Fibroblast of skin of back (primary cell): Measurements from ENCODE around the gene MID1IP1.

ENCODE experiments used
- DNase-seq: peaks from one replicate; pipeline ENCODE4 v3.0.0-alpha.2; 2013

The MID1IP1 gene

DNA sequence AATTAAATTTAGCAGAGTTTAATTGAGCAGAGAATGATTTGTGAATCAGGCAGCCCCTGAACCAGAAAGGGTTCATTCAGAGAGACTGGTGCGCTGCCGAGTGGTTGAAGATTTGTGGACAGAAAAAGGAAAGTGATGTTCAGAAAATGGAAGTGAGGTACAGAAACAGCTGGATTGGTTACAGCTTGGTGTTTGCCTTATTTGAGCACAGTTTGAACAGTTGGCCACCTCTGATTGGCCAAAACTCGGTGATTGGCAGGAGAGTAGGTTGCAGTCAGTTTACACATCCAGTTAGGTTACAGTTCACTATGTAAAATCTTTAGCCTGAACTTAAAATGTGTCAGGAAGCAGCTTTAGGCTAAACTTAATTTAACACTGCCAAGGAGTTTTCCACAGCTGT lies 14.9 kb downstream of the MID1IP1 start:
- DNase-seq: no peak

DNA sequence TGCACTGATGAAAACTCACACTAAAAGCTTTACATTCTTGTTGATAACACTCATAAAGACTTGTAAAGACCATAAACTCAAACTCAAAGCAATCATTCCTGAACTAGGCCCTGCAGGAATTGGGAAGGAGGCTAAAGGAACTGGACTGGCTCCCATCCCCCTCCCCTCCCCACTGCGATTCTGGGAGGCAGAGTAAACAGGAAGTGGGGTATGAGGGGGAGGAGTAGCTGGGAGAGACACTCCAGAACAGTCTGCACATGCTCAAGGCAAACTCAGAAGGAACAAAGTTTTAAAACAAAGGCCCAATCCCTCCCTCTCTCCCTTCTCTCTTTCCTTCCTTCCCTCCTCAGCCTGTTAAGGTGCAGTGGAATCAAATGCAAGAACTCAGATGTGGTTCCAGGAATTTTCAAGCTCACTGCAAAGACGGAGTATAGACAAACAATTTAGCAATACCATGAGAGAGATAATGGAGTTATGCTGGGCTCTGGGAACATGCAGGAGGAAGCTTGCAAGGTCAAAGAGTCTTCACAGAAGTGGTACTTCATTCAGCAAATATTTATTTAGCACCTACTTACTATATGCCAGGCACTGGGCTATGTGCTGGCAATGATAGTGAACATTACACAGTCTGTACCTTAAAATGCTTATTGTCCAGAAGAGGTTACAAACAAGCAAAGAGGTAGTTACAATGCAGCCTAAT lies 15.9 kb downstream of the MID1IP1 start:
- DNase-seq: peak; percentile 64

DNA sequence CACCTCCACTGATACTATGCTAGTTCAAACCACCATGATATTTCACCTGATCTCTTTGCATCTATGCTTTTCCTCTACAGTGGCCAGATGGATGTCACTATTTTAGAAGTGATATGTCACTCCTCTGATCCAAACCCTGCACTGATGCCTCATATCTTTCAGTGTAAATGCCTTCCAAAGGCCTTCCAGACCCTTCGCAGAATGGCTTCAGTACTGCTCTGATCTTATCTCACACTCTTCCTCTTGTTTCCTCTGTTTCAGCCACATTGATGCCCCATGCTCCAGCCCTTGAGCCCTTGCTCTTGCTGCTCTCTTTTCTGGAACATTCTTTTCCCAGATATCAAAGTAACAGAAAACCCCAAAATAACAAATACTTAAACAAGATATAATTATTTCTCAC lies 17.9 kb downstream of the MID1IP1 start:
- DNase-seq: no peak

DNA sequence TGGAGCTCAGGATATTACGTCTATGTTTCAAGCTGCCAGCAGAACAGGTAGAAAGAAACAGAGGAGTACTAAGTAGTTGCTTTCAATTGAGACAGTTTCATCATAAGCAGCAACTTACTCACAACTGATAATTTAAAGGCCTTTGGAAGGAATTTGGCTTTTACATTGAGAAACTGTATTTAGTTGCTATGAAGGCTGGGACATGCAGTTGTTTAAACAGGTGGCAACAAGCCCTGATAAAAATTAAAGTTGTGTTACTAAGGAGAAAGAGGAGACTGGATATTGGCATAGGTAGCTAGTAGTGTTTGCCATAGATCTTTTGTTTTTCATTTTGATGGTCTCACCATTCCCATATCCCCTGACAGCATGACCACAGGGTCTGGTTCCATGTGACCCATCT lies 18.4 kb downstream of the MID1IP1 start:
- DNase-seq: no peak

DNA sequence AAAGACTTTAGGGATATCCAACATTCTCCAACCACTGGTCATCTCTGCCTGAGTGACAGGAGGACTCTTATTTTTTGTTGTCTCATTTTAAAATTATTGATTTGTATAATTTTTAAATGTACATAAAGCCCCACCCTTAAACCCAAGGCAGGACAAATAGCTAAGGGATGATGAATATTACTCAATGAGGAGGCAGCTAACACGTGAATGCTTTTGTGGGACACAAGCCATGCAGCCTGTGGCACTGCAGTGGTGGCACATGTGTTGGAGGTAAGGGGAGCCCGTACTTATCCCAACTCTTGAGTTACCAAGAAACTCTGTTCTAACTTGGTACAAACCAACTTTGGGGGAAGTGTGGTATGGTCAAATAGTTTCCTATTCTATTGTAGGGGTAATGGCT lies 19.5 kb downstream of the MID1IP1 start:
- peak; percentile 7 for DNase-seq

DNA sequence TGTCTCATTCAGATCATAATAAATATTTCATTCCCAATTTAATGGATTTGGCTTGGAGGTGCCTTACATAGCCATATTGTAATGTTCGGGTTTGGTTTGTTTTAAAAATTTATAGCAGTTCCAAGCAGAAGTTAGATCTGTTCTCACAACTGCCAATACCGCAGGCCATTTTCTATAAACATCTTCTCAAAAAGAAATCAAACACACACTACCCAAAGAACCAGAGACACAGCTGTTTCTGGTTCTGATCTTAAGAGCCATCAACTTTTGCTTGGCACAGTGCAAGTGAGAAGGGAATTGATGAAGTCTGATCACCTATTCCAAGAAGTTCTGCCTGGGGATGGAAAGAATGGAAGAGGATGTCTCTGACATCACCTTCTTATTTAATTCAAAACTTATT lies 22.9 kb downstream of the MID1IP1 start:
- DNase-seq: no peak

DNA sequence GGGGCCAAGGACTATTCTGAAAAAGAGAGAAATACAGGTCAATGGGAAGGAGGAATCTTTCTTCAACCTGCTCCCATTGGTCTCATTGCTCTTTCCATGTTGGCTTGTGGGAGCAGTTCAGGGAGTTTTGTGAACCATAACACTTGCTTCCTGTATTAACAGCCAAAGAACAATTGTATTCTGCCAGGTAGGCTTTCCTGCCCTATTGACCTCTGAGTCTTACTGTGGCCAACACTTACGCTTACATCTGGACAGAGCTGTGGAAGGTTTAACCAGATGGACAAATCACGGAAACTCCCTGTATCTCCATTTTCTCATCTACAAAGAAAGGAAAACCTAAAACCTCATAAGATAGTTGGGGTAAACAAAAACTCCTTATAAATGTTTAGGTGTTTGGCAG lies 30.7 kb downstream of the MID1IP1 start:
- no peak for DNase-seq

DNA sequence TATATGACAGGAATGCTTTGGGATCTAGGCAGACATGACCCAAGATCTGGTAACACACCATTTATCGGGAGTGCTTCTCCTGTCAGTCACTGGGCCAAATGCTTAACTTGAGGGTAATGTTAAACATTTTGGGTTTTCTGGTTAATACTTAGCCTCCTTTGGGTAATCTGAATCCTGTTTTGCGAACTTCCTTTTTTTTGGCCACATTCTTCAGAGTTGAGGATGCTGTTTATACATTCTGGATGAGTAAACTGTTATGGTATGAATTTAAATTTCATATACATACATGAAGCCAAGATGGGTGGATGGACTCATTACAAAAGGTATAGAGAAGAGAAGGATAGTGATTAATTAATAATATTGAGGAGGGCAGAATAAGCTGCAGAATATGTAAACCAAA lies 36.1 kb downstream of the MID1IP1 start:
- DNase-seq: peak; percentile 25

DNA sequence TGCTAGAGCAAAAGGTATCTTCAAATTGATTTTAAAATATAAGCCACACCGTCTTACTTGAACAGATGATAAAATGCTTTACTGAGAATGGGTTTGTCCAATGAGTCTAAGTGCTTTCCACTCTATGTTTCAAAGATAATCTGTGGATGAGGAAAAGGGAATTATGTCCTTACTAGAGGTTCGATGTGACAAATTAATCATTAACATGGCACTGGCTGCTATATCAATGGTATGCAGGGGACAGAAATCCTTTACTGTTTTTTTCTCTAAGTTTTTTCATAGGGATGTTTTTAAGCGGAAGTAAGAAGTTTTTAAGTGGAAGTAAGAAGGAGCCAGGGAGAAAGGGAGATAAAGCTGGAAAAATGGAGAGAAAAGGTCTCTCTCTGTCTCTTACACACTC lies 38.0 kb downstream of the MID1IP1 start:
- DNase-seq: no peak

DNA sequence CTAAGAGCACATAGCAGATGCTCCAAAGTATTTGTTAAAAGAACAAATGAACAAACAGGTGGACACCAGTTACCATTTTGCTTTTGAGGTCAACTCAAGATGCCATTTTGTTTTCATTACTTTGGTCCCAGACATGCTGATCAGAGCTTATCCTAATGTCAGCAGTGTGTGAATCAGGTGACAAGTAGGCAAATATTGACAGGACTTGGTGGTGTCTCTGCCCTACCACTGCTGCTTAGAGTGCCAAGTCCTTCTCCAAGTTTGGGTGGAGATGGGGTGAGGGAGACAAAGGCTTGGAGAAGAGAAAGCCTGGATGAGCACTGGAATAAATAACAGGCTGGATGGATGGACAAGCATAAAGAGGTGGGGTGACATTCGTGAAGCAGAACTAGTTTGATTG lies 38.7 kb downstream of the MID1IP1 start:
- no peak for DNase-seq

DNA sequence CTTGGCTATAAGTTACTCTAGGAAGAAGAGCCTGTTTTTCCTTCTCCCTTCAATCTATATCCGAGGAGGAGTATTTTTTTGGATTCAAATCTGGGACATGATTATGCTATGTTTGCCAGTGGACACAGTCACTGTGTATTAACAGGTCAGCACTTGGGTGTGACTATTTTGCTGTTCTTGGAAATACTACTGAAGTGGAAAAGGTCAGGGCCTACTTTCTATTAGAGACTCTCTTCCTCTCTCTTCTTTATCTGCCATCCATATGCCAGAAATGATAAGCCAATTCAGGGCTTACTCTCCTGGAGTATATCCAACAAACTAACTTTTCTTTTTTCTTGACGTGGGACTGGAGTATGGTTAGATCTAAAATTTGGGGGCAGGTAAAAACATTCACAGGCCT lies 40.5 kb downstream of the MID1IP1 start:
- DNase-seq: no peak

DNA sequence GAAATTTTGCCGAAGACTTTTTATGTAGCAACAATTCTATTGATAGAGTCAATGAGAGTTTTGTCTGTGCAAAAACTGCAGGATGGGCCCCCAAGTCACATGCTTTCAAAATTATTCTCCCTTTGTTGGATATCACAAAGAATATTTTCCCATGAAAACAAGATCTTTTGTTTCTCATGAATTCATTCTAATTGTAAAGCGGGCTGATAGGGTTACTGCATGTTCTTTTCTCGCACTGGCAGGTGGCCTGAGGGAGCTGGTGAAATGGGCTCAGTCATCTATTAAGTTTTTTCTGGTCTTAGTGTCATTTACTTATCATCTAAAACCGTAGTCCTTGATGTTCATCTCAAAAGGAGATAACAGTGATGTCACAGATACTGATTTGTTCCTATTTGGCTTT lies 44.2 kb downstream of the MID1IP1 start:
- no peak for DNase-seq

DNA sequence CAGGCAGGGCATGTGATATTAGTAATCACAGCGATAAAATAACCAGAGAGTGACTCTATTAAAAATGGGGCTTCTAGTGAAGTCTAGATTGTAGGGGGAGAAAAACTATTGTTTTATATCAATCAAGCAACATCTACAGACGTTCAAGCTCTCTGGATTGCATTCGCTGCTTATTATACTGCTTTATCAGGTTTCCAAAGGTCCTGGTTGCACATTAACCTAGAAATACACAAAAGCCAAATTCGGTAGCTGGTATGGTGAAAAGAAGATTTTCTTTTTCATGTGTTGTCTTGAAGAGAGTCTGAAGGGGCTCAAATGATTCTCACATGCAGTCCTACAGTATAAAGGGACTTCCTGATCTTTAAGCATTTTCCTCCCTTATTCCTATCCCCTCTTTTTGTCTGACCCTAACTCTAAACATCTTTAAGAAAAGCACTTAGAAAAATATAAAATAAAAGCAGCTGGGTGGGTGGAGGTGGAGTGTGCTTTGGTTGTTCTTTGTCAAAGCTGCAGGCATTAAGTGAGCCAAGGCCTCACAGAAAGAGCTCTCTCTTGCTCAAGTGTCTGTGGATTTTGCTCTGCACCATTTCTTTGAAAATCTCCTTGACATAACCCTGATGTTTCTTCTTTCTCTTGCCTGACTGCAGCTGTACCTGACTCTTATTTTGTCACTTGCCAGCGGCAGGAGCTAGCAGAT lies 46.1 kb downstream of the MID1IP1 start:
- no peak for DNase-seq

DNA sequence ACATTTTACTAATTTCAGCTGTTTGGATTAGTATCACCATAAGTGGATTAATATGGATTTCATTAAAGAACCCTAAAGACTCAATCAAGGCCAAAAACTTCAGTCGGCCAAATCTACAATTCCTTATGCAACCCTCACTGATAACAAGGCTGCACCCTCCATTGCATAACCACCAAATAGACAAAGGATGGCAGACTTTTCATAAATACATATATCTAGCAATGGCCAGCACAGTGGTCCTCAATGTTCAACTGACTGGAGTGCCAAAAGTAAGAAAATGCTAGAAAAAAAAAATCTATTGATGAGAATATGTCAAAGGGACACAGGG lies 46.6 kb downstream of the MID1IP1 start:
- DNase-seq: no peak

DNA sequence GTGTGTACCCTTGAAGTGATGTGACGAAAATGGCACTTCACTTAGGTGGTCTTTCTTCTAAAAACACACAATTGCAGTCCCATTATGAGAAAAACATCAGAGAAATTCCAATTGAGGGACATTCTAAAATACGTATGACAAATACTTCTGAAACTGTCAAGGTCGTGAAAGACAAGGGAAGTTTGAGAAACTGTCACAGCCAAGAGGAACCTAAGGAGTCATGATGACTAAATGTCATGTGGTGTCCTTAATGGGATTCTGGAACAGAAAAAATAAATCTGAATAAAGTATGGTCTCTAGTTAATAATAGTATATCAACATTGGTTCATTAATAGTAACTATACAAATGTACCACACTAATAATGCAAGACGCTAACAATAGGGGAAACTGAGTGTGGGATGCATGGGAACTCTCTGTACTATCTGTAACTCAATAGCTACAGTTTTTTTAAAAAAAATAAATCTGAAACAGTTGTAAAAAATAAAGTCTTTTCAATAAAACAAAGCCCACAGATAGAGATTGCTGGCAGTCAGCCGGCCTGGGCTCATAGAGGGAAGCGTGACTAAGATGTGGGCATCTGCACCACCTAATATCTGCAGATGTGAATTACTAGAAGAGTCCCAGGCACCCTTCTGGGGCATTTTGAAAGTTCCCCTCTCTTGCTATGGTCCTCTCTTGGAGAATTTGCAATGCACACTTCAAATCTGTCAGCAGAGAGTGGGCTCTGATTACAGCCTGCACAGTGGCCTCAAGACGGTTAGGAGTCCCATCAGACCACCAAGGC lies 47.6 kb downstream of the MID1IP1 start:
- no peak for DNase-seq

DNA sequence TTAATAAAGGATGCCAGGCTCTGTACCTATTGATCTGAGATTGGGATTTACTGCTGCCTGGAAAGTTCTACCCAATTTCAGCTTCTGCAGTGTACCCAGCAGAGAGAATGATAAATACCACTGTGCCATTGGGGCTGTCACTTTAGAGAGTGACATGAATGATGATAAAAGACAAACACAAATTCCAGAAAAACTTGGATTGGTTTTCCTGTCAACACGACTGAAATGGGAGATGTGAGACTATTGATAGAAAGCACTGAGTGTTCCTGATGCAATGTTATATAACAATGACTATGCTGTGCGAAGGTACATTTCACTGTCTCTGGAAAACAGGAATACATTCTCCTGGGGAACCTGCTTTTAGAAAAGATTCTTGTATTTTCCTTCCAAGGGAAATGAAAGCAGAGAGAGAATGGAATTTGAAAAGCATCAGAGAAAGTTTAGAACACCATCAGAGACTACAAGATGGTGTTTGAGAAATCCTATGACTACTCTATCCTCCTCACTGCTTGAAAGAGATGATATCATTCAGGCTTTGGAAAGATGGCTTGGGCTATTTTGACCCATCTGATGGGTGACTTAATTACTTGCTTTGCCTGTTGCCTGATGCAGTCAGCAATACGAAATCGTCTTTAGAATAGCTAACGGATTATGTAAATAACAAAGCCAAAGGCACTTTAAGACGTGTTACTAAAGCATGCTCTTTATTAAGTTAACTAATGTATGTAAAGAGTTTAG lies 49.7 kb downstream of the MID1IP1 start:
- no peak for DNase-seq

DNA sequence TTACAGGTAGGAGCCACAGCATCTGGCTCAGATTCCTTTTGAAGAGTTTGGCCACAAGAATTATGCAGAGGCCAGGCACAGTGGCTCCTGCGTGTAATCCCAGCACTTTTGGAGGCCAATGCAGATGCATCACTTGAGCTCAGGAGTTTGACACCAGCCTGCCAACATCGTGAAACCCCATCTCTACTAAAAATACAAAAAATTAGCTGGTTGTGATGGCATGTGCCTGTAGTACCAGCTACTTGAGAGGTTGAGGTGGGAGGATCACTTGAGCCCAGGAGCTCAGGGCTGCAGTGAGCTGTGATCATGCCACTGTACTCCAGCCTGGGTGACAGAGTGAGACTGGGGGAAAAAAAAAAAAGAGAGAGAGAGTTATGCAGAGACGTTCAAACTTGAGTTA lies 53.0 kb downstream of the MID1IP1 start:
- DNase-seq: no peak
